Cardiac atrium fibroblast (primary cell): Measurements from ENCODE around the gene RGP1. TPM values are rescaled to one million over a fixed set of nuclear protein-coding genes. Genes with fewer than 3 reads are reported as not detected.

Source experiments
- total RNA-seq: library from RNA; depleted of rRNA; stranded (reverse); fragments of >200 nt; gene quantifications from 2 replicates; pipeline ENCODE4 v1.2.3, GENCODE V29; 2015

Gene RGP1
- total RNA-seq = 10.7 and 15.2 TPM in 2 replicates

DNA sequence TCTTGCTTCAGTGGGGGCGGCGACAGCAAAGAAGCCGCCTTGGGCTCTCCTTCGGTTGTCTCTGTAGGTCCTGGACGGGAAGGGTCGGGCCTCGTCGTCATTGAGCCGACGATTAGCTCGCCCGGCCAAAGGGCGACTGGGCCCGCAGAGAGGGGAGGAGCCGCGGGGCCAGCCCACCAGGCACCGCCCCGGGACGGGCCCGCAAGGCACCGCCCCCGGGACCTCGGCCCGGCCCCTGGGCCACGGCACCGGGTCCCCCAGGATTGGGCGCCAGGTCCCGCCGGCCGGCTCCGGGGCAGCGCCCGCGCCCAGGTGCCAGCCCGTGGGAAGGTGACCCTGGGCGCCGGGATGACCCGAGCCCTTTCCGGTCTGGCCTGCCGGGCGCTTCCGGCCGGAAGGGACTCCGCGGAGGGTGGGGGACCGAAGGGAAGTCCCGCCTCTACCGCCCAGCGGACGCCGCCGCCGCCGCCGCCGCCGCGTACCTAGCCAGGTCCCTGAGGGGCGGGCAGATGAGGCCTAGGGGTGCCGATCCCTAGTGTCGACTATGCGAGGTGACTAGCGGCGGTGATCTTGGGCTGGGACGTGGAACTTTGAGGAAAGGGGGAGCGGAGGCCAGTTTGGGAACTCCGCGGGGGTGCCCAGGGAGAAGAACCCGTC lies at the start of gene RGP1, which contains the start of gene GBA2:
Gene RGP1, plus strand, starts transcription at position 430 of the 657 bp plus-strand sequence. CDS start 469 bp downstream, outside the sequence.
Gene GBA2, minus strand, starts transcription at position 371 of the 657 bp plus-strand sequence. CDS start 524 bp downstream, outside the sequence.

DNA sequence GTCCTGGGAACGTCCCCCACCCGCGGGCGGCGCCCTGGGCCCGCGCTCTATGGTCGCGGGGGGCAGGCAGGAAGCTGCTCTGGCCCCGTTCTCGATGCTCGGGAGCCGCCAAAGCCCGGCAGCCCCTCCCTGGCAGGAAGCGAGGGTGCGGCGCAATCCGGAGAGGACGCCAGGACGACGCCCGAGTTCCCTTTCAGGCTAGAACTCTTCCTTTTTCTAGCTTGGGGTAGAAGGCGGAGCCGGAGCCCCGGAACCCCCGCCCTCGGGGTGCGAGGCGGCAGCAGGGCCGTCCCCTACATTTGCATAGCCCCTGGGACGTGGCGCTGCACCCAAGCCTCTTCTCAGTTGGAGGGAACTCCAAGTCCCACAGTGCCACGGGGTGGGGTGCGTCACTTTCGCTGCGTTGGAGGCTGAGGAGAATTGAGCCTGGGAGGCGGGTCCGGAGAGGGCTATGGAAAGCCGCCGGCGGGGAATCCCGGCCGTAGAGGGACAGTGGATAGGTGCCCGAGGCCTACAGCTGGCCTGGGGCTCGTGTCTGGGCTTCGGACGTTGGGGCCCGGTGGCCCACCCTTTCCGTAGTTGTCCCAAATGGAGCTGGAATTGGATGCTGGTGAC lies 16.8 kb upstream of the RGP1 start, which contains the start of the genes CREB3 and TLN1:
Gene CREB3, plus strand, starts transcription at position 482 of the 615 bp plus-strand sequence. Its CDS starts 107 bp downstream, at position 589.
Gene TLN1, minus strand, starts transcription at position 11 of the 615 bp plus-strand sequence. CDS start 6,501 bp downstream, outside the sequence.

DNA sequence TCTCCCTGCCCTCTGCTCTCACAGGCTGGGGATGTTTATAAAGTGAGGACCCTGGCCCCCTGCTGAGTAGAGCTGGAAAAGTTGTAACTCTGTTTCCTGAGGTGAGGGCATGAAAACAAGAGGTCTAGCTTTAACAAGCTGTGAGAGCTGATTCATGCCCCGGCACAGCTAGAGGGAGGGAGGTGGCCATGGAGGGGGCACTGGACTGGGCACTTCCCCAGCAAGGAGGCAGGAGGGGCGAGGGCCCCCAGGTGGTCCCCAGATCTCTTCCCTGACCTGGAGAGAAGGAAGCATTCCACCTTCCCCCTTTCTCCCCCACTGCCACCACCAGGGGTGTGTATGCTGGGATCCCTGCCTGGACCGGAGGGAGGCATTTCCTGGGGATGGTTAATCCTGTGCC lies 5.2 kb downstream of the RGP1 start, which contains the start of gene MSMP:
Gene MSMP, minus strand, starts transcription at position 13 of the 400 bp plus-strand sequence. CDS start 147 bp downstream, outside the sequence.

DNA sequence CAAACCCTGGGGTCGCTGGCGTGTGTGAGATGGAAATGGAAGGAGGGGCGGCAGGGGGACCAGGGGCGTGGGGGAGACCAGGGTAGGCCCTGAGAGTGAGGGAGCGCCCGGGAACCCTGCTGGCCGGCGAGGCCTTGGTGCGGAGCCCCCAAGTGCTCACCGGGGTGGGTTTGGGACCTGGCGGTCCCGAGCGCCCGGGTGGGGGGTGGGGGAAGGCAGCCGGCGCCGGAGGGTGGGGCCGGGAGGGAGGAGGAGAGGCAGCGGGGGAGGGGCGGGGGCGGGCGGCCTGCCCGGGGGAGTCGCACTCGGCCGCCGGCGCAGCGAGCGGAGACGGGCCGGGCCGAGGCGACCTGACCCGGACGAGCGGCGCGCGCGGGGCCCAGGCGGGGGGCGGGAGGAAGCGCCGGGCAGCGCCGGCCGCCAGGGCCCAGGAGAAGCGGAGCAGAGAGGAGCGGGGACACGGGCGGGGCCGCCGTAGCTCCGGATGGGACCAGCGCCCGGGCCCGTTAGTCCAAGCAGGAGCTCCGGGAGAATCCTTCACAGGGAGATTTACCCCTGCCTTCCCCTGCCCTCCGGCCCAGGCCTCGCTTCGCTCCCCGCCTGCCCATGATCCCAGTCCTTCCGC lies 42.3 kb downstream of the RGP1 start, which contains the start of gene NPR2:
Gene NPR2, plus strand, starts transcription at position 295 of the 625 bp plus-strand sequence. CDS start 818 bp downstream, outside the sequence.

Other genes starting within 250 kb of the RGP1 start
- gene TESK1, start 144.0 kb upstream of the RGP1 start, total RNA-seq = 14.1 and 16.1 TPM in 2 replicates
- 0.32 and 1.3 TPM in 2 replicates for gene CD72, start 130.9 kb upstream of the RGP1 start, total RNA-seq
- gene SIT1, start 98.4 kb upstream of the RGP1 start, total RNA-seq = 1.3 TPM in 1 of 2 replicates, not detected in the other
- gene RMRP, start 91.3 kb upstream of the RGP1 start, total RNA-seq = 11,420 and 19,025 TPM in 2 replicates
- gene CCDC107, start 91.0 kb upstream of the RGP1 start, total RNA-seq = 12.8 and 25.8 TPM in 2 replicates
- gene ARHGEF39, start 84.1 kb upstream of the RGP1 start, total RNA-seq = 0.18 and 0.49 TPM in 2 replicates
- gene CA9, start 75.4 kb upstream of the RGP1 start, total RNA-seq = 8.3 and 8.8 TPM in 2 replicates
- 692 and 1,021 TPM in 2 replicates for gene TPM2, start 59.4 kb upstream of the RGP1 start, total RNA-seq
- gene TLN1, start 17.1 kb upstream of the RGP1 start, total RNA-seq = 335 and 378 TPM in 2 replicates
- gene CREB3, start 16.6 kb upstream of the RGP1 start, total RNA-seq = 60.5 and 72.6 TPM in 2 replicates
- gene GBA2, start 59 bp upstream of the RGP1 start, total RNA-seq = 11.7 and 22.2 TPM in 2 replicates
- 2.0 TPM in 1 of 2 replicates, not detected in the other for gene MSMP, start 5.0 kb downstream of the RGP1 start, total RNA-seq
- 19.9 and 27.5 TPM in 2 replicates for gene NPR2, start 42.3 kb downstream of the RGP1 start, total RNA-seq
- gene SPAG8, start 63.0 kb downstream of the RGP1 start, total RNA-seq = 0.32 and 0.36 TPM in 2 replicates
- gene HINT2, start 65.8 kb downstream of the RGP1 start, total RNA-seq = 19.0 and 24.2 TPM in 2 replicates
- not detected in 2 replicates for gene FAM221B, start 79.4 kb downstream of the RGP1 start, total RNA-seq
- 2.0 and 2.1 TPM in 2 replicates for gene TMEM8B, start 79.9 kb downstream of the RGP1 start, total RNA-seq
- not detected in 2 replicates for gene OR13J1, start 121.1 kb downstream of the RGP1 start, total RNA-seq
- gene HRCT1, start 156.9 kb downstream of the RGP1 start, total RNA-seq = 1.4 and 9.4 TPM in 2 replicates
- 4.5 and 7.5 TPM in 2 replicates for gene SPAAR, start 160.2 kb downstream of the RGP1 start, total RNA-seq
- gene OR2S2, start 208.9 kb downstream of the RGP1 start, total RNA-seq = not detected in 2 replicates